ENCODE measurements around the gene PBLD. TPM values are rescaled to one million over a fixed set of nuclear protein-coding genes. Genes with fewer than 3 reads are reported as not detected.

The PBLD gene
- total and polyA plus RNA-seq, 7 donors: 0.77 to 2.9 (median 1.9) TPM

- no peak for TF ChIP-seq CTCF (IDR thresholded peaks at IDR 0.05)
- H3K27ac ChIP-seq: no peak overlapping the region
- WGBS, 3 donors: 77 to 84% (median 84%) methylated on average over 2 of the region's 2 CpGs
- intact Hi-C loops (cut with DNase I): loop anchor here in 1 of 2 donors (5.0 kb wide), 1 partner anchor 92 kb away; no protein-coding TSS in a partner anchor
- no peak overlapping the region for H3K4me3 ChIP-seq
- peaks cover 3% of the 10 kb centered on the region for H3K4me1 ChIP-seq
- no peaks in the 10 kb centered on the region for H3K27me3 ChIP-seq (ENCODE audit: insufficient read depth in 3 of 3, low read length in 2 of 3)
- no peak for ATAC-seq
- no peaks in the 10 kb centered on the region for H3K9me3 ChIP-seq
- DNase-seq: no peak
- no peaks in the 10 kb centered on the region for H3K36me3 ChIP-seq (ENCODE audit: insufficient read depth in 1 of 2, low read depth in 1 of 2)
Measured at GRCh38 chr10:68235111-68235510, 97.6 kb downstream of the PBLD start.

- intact Hi-C loops (cut with DNase I): no loop called here
- Histone ChIP-seq H3K4me1 (peaks cover 3% of the 10 kb centered on the region), H3K36me3 (ENCODE audit: insufficient read depth in 1 of 2, low read depth in 1 of 2) (no peaks in the 10 kb centered on the region), H3K27ac (no peak overlapping the region), H3K27me3 (ENCODE audit: insufficient read depth in 3 of 3, low read length in 2 of 3) (no peaks in the 10 kb centered on the region), H3K9me3 (no peaks in the 10 kb centered on the region), H3K4me3 (no peak overlapping the region)
- no peak for DNase-seq
- no peak for ATAC-seq
- TF ChIP-seq CTCF (IDR thresholded peaks at IDR 0.05): no peak
- 85 to 94% (median 86%) methylated on average over 3 of the region's 3 CpGs for WGBS, 3 donors
Measured at GRCh38 chr10:68233046-68233445, 99.7 kb downstream of the PBLD start.

Other genes with a start within 250 kb of the PBLD start
- 100 to 1,000 TPM; 216 to 376 (median 312) TPM for gene MYPN, start 223.4 kb downstream of the PBLD start, total RNA-seq
- 100 to 1,000 TPM in 1 of 3 donors, 10 to 100 TPM in 2; 24.3 to 117 (median 97.4) TPM for gene MYPN, start 223.4 kb downstream of the PBLD start, polyA plus RNA-seq
- gene ATOH7, start 100.8 kb downstream of the PBLD start, total RNA-seq: not detected
- gene ATOH7, start 100.8 kb downstream of the PBLD start, polyA plus RNA-seq: under 1 TPM in 1 of 3 donors, not detected in 2; 0.17 TPM
- gene HNRNPH3, start 864 bp downstream of the PBLD start, total RNA-seq: 100 to 1,000 TPM in 1 of 4 donors, 10 to 100 TPM in 3; 73.1 to 102 (median 88.2) TPM
- 100 to 1,000 TPM; 107 to 180 (median 171) TPM for gene HNRNPH3, start 864 bp downstream of the PBLD start, polyA plus RNA-seq
- 10 to 100 TPM in 2 of 4 donors, 1 to 10 TPM in 2; 8.1 to 12.5 (median 10.7) TPM for gene RUFY2, start 74.3 kb upstream of the PBLD start, total RNA-seq
- 10 to 100 TPM in 1 of 3 donors, 1 to 10 TPM in 2; 3.1 to 10.1 (median 4.0) TPM for gene RUFY2, start 74.3 kb upstream of the PBLD start, polyA plus RNA-seq
- gene DNA2, start 139.0 kb upstream of the PBLD start, total RNA-seq: 1 to 10 TPM; 1.6 to 3.8 (median 1.9) TPM
- 1 to 10 TPM in 2 of 3 donors, under 1 TPM in 1; 0.56 to 1.8 (median 1.5) TPM for gene DNA2, start 139.0 kb upstream of the PBLD start, polyA plus RNA-seq
- gene SLC25A16, start 194.6 kb upstream of the PBLD start, total RNA-seq: 10 to 100 TPM in 3 of 4 donors, 1 to 10 TPM in 1; 9.6 to 14.0 (median 13.2) TPM
- gene SLC25A16, start 194.6 kb upstream of the PBLD start, polyA plus RNA-seq: 10 to 100 TPM in 1 of 3 donors, 1 to 10 TPM in 2; 3.1 to 11.2 (median 4.5) TPM
- gene TET1, start 227.4 kb upstream of the PBLD start, total RNA-seq: 1 to 10 TPM in 3 of 4 donors, under 1 TPM in 1; 0.66 to 1.8 (median 1.1) TPM
- under 1 TPM; 0.04 to 0.22 (median 0.09) TPM for gene TET1, start 227.4 kb upstream of the PBLD start, polyA plus RNA-seq

All from psoas muscle (tissue), 8 donors.